ENCODE measurements around the gene RNF112.

DNA sequence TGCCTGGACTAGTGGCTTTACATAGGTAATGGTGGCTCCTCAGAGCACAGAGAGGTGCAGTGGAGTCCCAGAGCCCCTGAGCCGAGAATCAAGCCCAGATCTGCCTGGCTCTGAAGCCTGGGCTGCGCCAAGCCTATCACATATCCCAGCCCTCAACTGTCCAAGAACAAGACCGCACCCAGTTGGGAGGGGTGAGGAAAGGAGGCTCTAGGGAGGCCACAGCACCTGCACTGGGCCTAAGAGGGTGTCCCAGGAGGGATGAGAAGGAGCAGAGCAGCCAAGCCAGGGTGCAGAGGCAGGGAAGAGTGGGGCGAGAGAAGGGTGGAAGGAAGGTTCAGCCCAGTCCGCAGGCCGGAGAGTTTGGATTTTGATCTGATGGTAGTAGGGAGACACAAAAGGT lies 941 bp upstream of the RNF112 start:
- TF ChIP-seq, protein P1, sequence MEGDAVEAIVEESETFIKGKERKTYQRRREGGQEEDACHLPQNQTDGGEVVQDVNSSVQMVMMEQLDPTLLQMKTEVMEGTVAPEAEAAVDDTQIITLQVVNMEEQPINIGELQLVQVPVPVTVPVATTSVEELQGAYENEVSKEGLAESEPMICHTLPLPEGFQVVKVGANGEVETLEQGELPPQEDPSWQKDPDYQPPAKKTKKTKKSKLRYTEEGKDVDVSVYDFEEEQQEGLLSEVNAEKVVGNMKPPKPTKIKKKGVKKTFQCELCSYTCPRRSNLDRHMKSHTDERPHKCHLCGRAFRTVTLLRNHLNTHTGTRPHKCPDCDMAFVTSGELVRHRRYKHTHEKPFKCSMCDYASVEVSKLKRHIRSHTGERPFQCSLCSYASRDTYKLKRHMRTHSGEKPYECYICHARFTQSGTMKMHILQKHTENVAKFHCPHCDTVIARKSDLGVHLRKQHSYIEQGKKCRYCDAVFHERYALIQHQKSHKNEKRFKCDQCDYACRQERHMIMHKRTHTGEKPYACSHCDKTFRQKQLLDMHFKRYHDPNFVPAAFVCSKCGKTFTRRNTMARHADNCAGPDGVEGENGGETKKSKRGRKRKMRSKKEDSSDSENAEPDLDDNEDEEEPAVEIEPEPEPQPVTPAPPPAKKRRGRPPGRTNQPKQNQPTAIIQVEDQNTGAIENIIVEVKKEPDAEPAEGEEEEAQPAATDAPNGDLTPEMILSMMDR (IDR thresholded peaks at IDR 0.05; ENCODE audit: insufficient read depth, low read depth, low read length): no peak
- no peak for TF ChIP-seq EZH2 (IDR thresholded peaks at IDR 0.05; ENCODE audit: insufficient read depth, low read length)

Measured in astrocyte (in vitro differentiated cells and primary cell).